Activated CD4-positive, alpha-beta T cell treated with anti-CD3 and anti-CD28 coated beads, Interleukin-2, amount 50 U/mL, for 24 hours (primary cell): ENCODE measurements around the gene PIR.

Experiments
- DNase-seq, 2 donors: peaks; one replicate each; pipeline ENCODE4 v3.0.0-alpha.2; 2020; ENCODE audit warnings: low read depth in 1 of 2, low spot score in 1 of 2

Gene PIR

GRCh38 chrX:15492469-15492868 is 664 bp downstream of the PIR start:
- no peak for DNase-seq

- no peak for DNase-seq
Observed at GRCh38 chrX:15483891-15484290, 9.2 kb downstream of the PIR start.

- DNase-seq = no peak
Observed at GRCh38 chrX:15475486-15475885, 17.6 kb downstream of the PIR start.

- no peak for DNase-seq
Observed at GRCh38 chrX:15475021-15475420, 18.1 kb downstream of the PIR start.

GRCh38 chrX:15474028-15474427 is 19.1 kb downstream of the PIR start:
- DNase-seq = no peak

- no peak for DNase-seq
Observed at GRCh38 chrX:15472531-15472930, 20.6 kb downstream of the PIR start.

- peak in 1 of 2 donors; percentile 29 for DNase-seq
Observed at GRCh38 chrX:15471028-15471427, 22.1 kb downstream of the PIR start.

GRCh38 chrX:15469613-15470012 is 23.5 kb downstream of the PIR start:
- DNase-seq = no peak

- no peak for DNase-seq
Observed at GRCh38 chrX:15468036-15468435, 25.1 kb downstream of the PIR start.

- no peak for DNase-seq
Observed at GRCh38 chrX:15465896-15466651, 27.1 kb downstream of the PIR start.

- no peak for DNase-seq
Observed at GRCh38 chrX:15465347-15465746, 27.8 kb downstream of the PIR start.

- no peak for DNase-seq
Observed at GRCh38 chrX:15464704-15465103, 28.4 kb downstream of the PIR start.

- DNase-seq = no peak
Observed at GRCh38 chrX:15451913-15452312, 41.2 kb downstream of the PIR start.

GRCh38 chrX:15448010-15448639 is 45.0 kb downstream of the PIR start:
- DNase-seq = no peak

- DNase-seq = no peak
Observed at GRCh38 chrX:15441464-15441863, 51.7 kb downstream of the PIR start.

- DNase-seq = no peak
Observed at GRCh38 chrX:15438332-15438731, 54.8 kb downstream of the PIR start.

GRCh38 chrX:15437724-15438123 is 55.4 kb downstream of the PIR start:
- DNase-seq = no peak

- no peak for DNase-seq
Observed at GRCh38 chrX:15435836-15436619, 57.1 kb downstream of the PIR start.

GRCh38 chrX:15434205-15434604 is 58.9 kb downstream of the PIR start:
- DNase-seq = no peak

- DNase-seq = no peak
Observed at GRCh38 chrX:15430584-15430983, 62.5 kb downstream of the PIR start.

- DNase-seq = no peak
Observed at GRCh38 chrX:15430076-15430475, 63.1 kb downstream of the PIR start.

GRCh38 chrX:15425024-15425423 is 68.1 kb downstream of the PIR start:
- DNase-seq = no peak
